ENCODE results near the gene EEF1AKMT1. TPM values are rescaled to one million over a fixed set of nuclear protein-coding genes. Genes with fewer than 3 reads are reported as not detected.

Gene EEF1AKMT1
- total RNA-seq, 1 donor from 2014 or later: 12.3 TPM

DNA sequence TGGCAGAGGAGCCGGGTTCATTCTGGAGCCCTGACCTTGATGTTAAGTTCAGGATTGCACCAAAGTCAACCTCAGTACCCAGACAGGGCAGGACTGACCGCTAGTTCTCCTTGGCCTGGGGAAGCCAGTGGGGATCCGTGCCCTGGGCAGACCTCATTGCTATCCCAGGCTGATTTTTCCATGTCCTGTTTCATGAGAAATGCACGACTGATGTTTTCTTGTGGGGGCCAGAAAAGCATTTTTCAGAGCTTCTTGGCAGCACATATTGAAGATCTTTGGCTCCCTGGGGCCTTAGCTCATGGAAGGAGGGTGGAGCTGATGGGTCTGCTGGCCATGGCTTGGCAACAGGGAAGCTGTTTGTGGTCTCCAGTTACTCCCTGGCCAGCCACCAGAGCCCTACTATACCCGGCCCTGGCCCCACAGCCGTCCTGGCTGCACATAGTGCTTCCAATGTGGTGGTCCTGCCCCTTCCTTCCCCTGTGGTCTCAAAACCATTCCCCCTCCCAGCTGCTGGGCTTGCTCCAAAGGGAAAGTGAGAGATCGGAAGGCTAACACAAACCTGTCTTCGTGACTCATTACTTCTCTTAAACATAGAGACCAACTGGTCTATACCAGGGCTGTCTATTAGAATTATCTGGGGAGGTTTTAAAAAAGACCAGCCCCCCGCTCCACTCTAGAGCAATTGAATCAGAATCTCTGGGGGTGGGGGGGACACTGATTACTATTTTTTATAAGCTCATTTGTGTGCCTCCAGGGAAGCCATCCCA, 59.0 kb downstream of the EEF1AKMT1 start:
- Mint-ChIP-seq H3K4me3 (no peak overlapping the region), H3K9me3 (no peaks in the 10 kb centered on the region), H3K36me3 (no peaks in the 10 kb centered on the region), H3K27ac (no peak overlapping the region), H3K4me1 (peaks cover 38% of the 10 kb centered on the region), H3K27me3 (ENCODE audit: insufficient read depth, low read depth) (peaks cover 20% of the 10 kb centered on the region)
- no peak overlapping the region for H3K27ac ChIP-seq
- no peak overlapping the region for H2AFZ ChIP-seq (replicated peaks)
- no peaks in the 10 kb centered on the region for H3K9me3 ChIP-seq (ENCODE audit: low read depth)
- H3K4me3 ChIP-seq: no peak overlapping the region
- no peak for DNase-seq (ENCODE audit: low spot score)
- TF ChIP-seq EZH2phosphoT487 (IDR thresholded peaks at IDR 0.05) (no peak), EZH2 (IDR thresholded peaks at IDR 0.05) (no peak)
- TF ChIP-seq, protein P1, sequence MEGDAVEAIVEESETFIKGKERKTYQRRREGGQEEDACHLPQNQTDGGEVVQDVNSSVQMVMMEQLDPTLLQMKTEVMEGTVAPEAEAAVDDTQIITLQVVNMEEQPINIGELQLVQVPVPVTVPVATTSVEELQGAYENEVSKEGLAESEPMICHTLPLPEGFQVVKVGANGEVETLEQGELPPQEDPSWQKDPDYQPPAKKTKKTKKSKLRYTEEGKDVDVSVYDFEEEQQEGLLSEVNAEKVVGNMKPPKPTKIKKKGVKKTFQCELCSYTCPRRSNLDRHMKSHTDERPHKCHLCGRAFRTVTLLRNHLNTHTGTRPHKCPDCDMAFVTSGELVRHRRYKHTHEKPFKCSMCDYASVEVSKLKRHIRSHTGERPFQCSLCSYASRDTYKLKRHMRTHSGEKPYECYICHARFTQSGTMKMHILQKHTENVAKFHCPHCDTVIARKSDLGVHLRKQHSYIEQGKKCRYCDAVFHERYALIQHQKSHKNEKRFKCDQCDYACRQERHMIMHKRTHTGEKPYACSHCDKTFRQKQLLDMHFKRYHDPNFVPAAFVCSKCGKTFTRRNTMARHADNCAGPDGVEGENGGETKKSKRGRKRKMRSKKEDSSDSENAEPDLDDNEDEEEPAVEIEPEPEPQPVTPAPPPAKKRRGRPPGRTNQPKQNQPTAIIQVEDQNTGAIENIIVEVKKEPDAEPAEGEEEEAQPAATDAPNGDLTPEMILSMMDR (IDR thresholded peaks at IDR 0.05): no peak
- peaks cover 44% of the 10 kb centered on the region for H3K4me1 ChIP-seq
- H3K27me3 ChIP-seq: peaks cover 2% of the 10 kb centered on the region
- H3K4me2 ChIP-seq: no peak overlapping the region
- H3K9ac ChIP-seq: no peak overlapping the region
- peaks cover 29% of the 10 kb centered on the region for H3F3A ChIP-seq (ENCODE audit: low read depth)
- H3K36me3 ChIP-seq: no peaks in the 10 kb centered on the region
- H3K79me2 ChIP-seq (ENCODE audit: low read depth): no peaks in the 10 kb centered on the region
- no peaks in the 10 kb centered on the region for H4K20me1 ChIP-seq (ENCODE audit: low read depth)

DNA sequence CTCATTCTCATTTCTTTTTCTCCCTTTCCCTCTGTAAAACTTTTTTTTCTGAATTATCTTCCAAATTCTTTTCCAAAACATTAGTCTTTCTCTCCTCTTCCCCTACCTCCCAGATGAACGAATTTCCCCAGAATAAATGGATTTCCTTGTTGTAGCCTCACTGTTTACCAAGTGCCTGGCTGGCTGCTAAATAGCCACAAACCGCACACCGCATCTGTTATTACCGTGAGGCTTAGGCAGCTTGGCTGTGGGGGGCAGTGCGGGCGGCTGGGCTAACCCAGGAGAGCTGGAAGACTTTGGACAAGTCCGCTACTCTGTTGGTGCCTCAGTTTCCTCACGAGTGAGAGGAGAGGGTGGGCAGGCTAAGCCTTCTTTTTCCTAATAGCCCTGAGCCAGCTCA, 59.6 kb downstream of the EEF1AKMT1 start:
- DNase-seq (ENCODE audit: low spot score): no peak
- peaks cover 29% of the 10 kb centered on the region for H3F3A ChIP-seq (ENCODE audit: low read depth)
- H4K20me1 ChIP-seq (ENCODE audit: low read depth): no peaks in the 10 kb centered on the region
- no peak for TF ChIP-seq EZH2phosphoT487 (IDR thresholded peaks at IDR 0.05)
- TF ChIP-seq EZH2 (IDR thresholded peaks at IDR 0.05): no peak
- TF ChIP-seq, protein P1 (IDR thresholded peaks at IDR 0.05): no peak
- Mint-ChIP-seq H3K9me3 (no peaks in the 10 kb centered on the region), H3K27me3 (ENCODE audit: insufficient read depth, low read depth) (peaks cover 20% of the 10 kb centered on the region), H3K4me3 (no peak overlapping the region), H3K27ac (no peak overlapping the region), H3K36me3 (no peaks in the 10 kb centered on the region), H3K4me1 (peaks cover 38% of the 10 kb centered on the region)
- H3K79me2 ChIP-seq (ENCODE audit: low read depth): no peaks in the 10 kb centered on the region
- H3K9me3 ChIP-seq (ENCODE audit: low read depth): no peaks in the 10 kb centered on the region
- H3K36me3 ChIP-seq: no peaks in the 10 kb centered on the region
- no peak overlapping the region for H3K4me2 ChIP-seq
- peaks cover 44% of the 10 kb centered on the region for H3K4me1 ChIP-seq
- H3K9ac ChIP-seq: no peak overlapping the region
- H2AFZ ChIP-seq (replicated peaks): no peak overlapping the region
- H3K27ac ChIP-seq: no peak overlapping the region
- H3K4me3 ChIP-seq: no peak overlapping the region
- no peaks in the 10 kb centered on the region for H3K27me3 ChIP-seq

DNA sequence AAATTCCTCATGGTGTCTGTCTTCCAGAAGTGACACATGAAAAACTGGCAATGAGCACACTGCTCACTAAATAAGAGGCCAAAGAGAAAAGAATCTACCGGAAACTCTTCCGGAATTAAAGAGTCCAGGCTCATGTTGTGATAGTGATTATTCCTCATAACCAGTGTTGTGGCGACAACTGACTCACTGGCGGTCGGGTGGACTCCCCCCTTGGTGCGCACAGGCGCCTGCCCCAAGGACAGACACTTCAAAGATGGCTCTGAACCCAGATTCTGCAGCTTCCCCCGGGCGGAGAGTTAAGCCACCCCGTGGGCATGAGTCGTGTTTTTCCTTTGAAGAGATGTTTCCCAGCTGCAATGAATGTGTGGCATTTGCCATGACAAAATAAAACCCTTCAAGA, 60.0 kb downstream of the EEF1AKMT1 start:
- H3K79me2 ChIP-seq (ENCODE audit: low read depth): no peaks in the 10 kb centered on the region
- H3K4me1 ChIP-seq: peaks cover 44% of the 10 kb centered on the region
- Mint-ChIP-seq H3K36me3 (no peaks in the 10 kb centered on the region), H3K4me3 (no peak overlapping the region), H3K4me1 (peaks cover 38% of the 10 kb centered on the region), H3K9me3 (no peaks in the 10 kb centered on the region), H3K27ac (no peak overlapping the region), H3K27me3 (ENCODE audit: insufficient read depth, low read depth) (peaks cover 20% of the 10 kb centered on the region)
- peaks cover 29% of the 10 kb centered on the region for H3F3A ChIP-seq (ENCODE audit: low read depth)
- H3K27ac ChIP-seq: no peak overlapping the region
- no peak for DNase-seq (ENCODE audit: low spot score)
- no peaks in the 10 kb centered on the region for H3K36me3 ChIP-seq
- no peaks in the 10 kb centered on the region for H3K9me3 ChIP-seq (ENCODE audit: low read depth)
- no peak overlapping the region for H3K9ac ChIP-seq
- H4K20me1 ChIP-seq (ENCODE audit: low read depth): no peaks in the 10 kb centered on the region
- H3K4me3 ChIP-seq: no peak overlapping the region
- H3K4me2 ChIP-seq: no peak overlapping the region
- H3K27me3 ChIP-seq: no peaks in the 10 kb centered on the region
- H2AFZ ChIP-seq (replicated peaks): no peak overlapping the region
- TF ChIP-seq EZH2phosphoT487 (IDR thresholded peaks at IDR 0.05): no peak
- TF ChIP-seq, protein P1 (IDR thresholded peaks at IDR 0.05): no peak
- TF ChIP-seq EZH2 (IDR thresholded peaks at IDR 0.05): no peak
